ENCODE data around the gene HPSE2. TPM values are rescaled to one million over a fixed set of nuclear protein-coding genes. Genes with fewer than 3 reads are reported as not detected.

Gene HPSE2
- polyA plus RNA-seq, 1 experiment, result not detected

DNA sequence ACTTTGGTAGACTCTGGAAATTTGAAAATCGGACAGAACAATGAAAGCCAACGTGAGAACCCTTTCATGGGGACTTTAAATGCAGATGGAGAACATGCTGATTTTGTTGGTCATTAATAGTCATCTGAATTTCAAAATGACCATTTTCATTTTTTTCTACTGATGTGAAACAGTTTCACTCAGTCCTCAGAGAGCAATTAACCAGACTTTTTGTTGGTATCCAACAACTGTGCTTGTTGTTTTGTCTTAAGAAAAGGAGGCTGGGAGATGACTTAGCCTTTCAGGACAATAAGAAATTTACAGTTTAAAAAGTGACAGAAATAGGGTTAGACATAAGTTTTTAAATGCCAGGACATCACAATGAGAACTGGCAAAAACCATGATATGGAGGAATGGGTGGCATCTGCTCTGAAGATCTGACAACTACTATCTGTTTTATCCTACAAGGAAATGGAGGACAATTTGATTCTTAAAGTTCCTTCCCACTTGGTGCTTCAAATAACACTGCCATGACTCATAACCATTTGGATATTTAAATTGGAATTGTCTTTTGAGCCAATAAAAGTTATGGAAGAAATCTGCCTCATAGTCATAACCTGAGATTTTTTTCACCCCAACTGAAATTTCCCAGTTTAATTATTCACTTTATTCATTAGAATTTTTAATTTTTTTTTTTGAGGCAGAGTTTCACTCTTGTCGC lies 701.8 kb downstream of the HPSE2 start:
- CTCF ChIA-PET, result no interaction called here
- H3K4me3 ChIP-seq (ENCODE audit: low read depth, low read length), result no peak overlapping the region
- H3K9me3 ChIP-seq (ENCODE audit: control insufficient read depth, insufficient read depth, low read length), result no peaks in the 10 kb centered on the region
- H3K27me3 ChIP-seq (ENCODE audit: control insufficient read depth, insufficient read depth, low read length), result no peaks in the 10 kb centered on the region
- TF ChIP-seq, protein P1, sequence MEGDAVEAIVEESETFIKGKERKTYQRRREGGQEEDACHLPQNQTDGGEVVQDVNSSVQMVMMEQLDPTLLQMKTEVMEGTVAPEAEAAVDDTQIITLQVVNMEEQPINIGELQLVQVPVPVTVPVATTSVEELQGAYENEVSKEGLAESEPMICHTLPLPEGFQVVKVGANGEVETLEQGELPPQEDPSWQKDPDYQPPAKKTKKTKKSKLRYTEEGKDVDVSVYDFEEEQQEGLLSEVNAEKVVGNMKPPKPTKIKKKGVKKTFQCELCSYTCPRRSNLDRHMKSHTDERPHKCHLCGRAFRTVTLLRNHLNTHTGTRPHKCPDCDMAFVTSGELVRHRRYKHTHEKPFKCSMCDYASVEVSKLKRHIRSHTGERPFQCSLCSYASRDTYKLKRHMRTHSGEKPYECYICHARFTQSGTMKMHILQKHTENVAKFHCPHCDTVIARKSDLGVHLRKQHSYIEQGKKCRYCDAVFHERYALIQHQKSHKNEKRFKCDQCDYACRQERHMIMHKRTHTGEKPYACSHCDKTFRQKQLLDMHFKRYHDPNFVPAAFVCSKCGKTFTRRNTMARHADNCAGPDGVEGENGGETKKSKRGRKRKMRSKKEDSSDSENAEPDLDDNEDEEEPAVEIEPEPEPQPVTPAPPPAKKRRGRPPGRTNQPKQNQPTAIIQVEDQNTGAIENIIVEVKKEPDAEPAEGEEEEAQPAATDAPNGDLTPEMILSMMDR (IDR thresholded peaks at IDR 0.05; ENCODE audit: low read depth, low read length), result no peak
- H3K27ac ChIP-seq (ENCODE audit: low read depth, low read length), result no peak overlapping the region
- POLR2A ChIA-PET, result no interaction called here
- DNase-seq (ENCODE audit: low read depth, low spot score), result no peak

DNA sequence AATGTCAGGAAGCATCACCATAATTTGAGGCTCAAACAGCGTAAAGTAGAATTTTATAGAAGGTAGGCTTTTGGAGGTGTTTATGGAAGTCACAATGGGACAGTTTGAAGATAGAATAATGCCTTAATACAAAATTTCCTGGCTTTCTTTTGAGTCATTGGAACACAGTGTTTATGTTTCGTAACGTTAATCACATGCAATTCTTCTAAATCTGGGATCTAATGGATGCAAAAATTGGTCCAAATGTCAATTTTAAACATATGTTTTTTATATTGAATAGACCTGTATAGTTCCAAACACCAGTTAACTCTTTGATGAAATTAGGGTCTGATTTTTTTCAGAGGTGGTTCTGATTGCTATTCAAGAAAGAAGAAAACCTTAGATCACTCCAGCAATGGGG lies 702.4 kb downstream of the HPSE2 start:
- H3K9me3 ChIP-seq (ENCODE audit: control insufficient read depth, insufficient read depth, low read length), result no peaks in the 10 kb centered on the region
- no peaks in the 10 kb centered on the region for H3K27me3 ChIP-seq (ENCODE audit: control insufficient read depth, insufficient read depth, low read length)
- ChIA-PET CTCF (no interaction called here), POLR2A (no interaction called here)
- DNase-seq (ENCODE audit: low read depth, low spot score), result no peak
- TF ChIP-seq, protein P1 (IDR thresholded peaks at IDR 0.05; ENCODE audit: low read depth, low read length), result no peak
- no peak overlapping the region for H3K4me3 ChIP-seq (ENCODE audit: low read depth, low read length)
- no peak overlapping the region for H3K27ac ChIP-seq (ENCODE audit: low read depth, low read length)

- no peak overlapping the region for H3K4me3 ChIP-seq (ENCODE audit: low read depth, low read length)
- H3K27ac ChIP-seq (ENCODE audit: low read depth, low read length), result no peak overlapping the region
- ChIA-PET CTCF (no interaction called here), POLR2A (no interaction called here)
- TF ChIP-seq, protein P1 (IDR thresholded peaks at IDR 0.05; ENCODE audit: low read depth, low read length), result no peak
- no peaks in the 10 kb centered on the region for H3K27me3 ChIP-seq (ENCODE audit: control insufficient read depth, insufficient read depth, low read length)
- no peaks in the 10 kb centered on the region for H3K9me3 ChIP-seq (ENCODE audit: control insufficient read depth, insufficient read depth, low read length)
- no peak for DNase-seq (ENCODE audit: low read depth, low spot score)
Observed at GRCh38 chr10:98528805-98529183, 706.9 kb downstream of the HPSE2 start.

DNA sequence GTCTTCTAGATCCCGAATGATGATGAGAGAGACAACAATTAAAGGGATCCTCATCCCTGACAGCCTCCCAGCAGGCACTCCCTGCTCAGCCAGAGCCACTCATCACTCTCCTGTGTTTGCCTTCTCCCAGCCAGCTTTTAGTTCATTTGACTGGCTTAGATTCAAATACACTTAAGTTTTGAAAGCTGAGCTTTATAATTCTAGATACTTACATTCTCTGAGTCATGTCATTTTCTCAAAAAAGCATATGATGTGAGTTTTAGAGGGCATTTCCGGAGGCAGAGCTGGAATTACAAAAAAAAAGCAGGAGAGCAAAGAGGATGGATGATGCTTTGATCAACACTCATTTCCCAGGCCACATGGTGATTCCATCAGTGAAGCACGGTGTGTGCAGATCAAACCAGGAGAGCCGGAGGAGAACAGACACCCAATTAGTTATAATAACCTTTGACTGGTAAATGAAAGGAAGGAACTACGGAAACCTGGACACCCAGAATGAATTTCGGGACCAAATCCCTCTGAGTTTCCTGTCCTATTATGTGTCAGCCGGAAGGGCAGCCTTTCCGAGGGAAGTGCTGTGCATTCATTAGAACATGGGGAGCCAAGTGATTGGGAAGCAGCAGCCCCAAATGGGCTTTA lies 707.4 kb downstream of the HPSE2 start:
- TF ChIP-seq, protein P1 (IDR thresholded peaks at IDR 0.05; ENCODE audit: low read depth, low read length), result no peak
- no peak overlapping the region for H3K27ac ChIP-seq (ENCODE audit: low read depth, low read length)
- H3K27me3 ChIP-seq (ENCODE audit: control insufficient read depth, insufficient read depth, low read length), result no peaks in the 10 kb centered on the region
- H3K9me3 ChIP-seq (ENCODE audit: control insufficient read depth, insufficient read depth, low read length), result no peaks in the 10 kb centered on the region
- H3K4me3 ChIP-seq (ENCODE audit: low read depth, low read length), result no peak overlapping the region
- CTCF ChIA-PET, result no interaction called here
- POLR2A ChIA-PET, result no interaction called here
- no peak for DNase-seq (ENCODE audit: low read depth, low spot score)

GRCh38 chr10:98525969-98526368 lies 709.7 kb downstream of the HPSE2 start:
- H3K9me3 ChIP-seq (ENCODE audit: control insufficient read depth, insufficient read depth, low read length), result no peaks in the 10 kb centered on the region
- no peaks in the 10 kb centered on the region for H3K27me3 ChIP-seq (ENCODE audit: control insufficient read depth, insufficient read depth, low read length)
- DNase-seq (ENCODE audit: low read depth, low spot score), result no peak
- ChIA-PET CTCF (no interaction called here), POLR2A (no interaction called here)
- no peak overlapping the region for H3K27ac ChIP-seq (ENCODE audit: low read depth, low read length)
- no peak overlapping the region for H3K4me3 ChIP-seq (ENCODE audit: low read depth, low read length)
- TF ChIP-seq, protein P1 (IDR thresholded peaks at IDR 0.05; ENCODE audit: low read depth, low read length), result no peak

Data from AG04450 (cell line).